CD14-positive monocyte (primary cell): Measurements from ENCODE around the gene EPB41L5. TPM values are rescaled to one million over a fixed set of nuclear protein-coding genes. Genes with fewer than 3 reads are reported as not detected.

Experiments used
- DNase-seq, 3 donors: peaks; one replicate each; pipeline ENCODE4 v3.0.0-alpha.2; 2011 to 2022
- H2AFZ ChIP-seq: 2 replicates; pipeline ENCODE4 v1.6.0; 2012; ENCODE audit warnings: mild to moderate bottlenecking, low read depth, low read length, inconsistent platforms; ENCODE audit not compliant: insufficient read depth, poor library complexity, severe bottlenecking
- H3K27ac ChIP-seq, 2 donors: 1 replicate in 1 of 2; 2 replicates in 1 of 2; pipeline ENCODE4 v1.5.1; 2012 to 2013; ENCODE audit warnings: low read length in 2 of 2, control low read depth in 1 of 2, inconsistent platforms in 1 of 2, low read depth in 1 of 2, mild to moderate bottlenecking in 1 of 2
- H3K27me3 ChIP-seq, 2 donors: one replicate each; pipeline versions ENCODE4 v1.6.0 to v1.6.1; 2011 to 2013; ENCODE audit warnings: low read length in 2 of 2; ENCODE audit not compliant: control insufficient read depth in 2 of 2, insufficient read depth in 2 of 2
- H3K36me3 ChIP-seq, 2 donors: replicated peaks in 1 of 2; 1 replicate in 1 of 2; 2 replicates in 1 of 2; pipeline versions ENCODE4 v1.5.1 to v1.6.1; 2012 to 2013; ENCODE audit warnings: low read length in 2 of 2, control low read depth in 1 of 2, inconsistent platforms in 1 of 2, mild to moderate bottlenecking in 1 of 2; ENCODE audit not compliant: insufficient read depth in 2 of 2, control insufficient read depth in 1 of 2
- H3K4me1 ChIP-seq, 2 donors: 1 replicate in 1 of 2; 2 replicates in 1 of 2; pipeline versions ENCODE4 v1.5.1 to v1.6.1; 2012 to 2013; ENCODE audit warnings: low read length in 2 of 2, control low read depth in 1 of 2, inconsistent platforms in 1 of 2, mild to moderate bottlenecking in 1 of 2, moderate library complexity in 1 of 2; ENCODE audit not compliant: insufficient read depth in 2 of 2, control insufficient read depth in 1 of 2
- H3K4me2 ChIP-seq: replicated peaks from 2 replicates; pipeline ENCODE3; 2012; ENCODE audit warnings: low read length, moderate library complexity, mild to moderate bottlenecking; ENCODE audit not compliant: poor library complexity, severe bottlenecking; ENCODE audit errors: extremely low read depth
- H3K4me3 ChIP-seq, 3 experiments: fragments of 200-600 bp in 1 of 3; sonication (generic) in 1 of 3; replicated peaks in 1 of 3; 1 replicate in 2 of 3; 2 replicates in 1 of 3; pipeline ENCODE4 v1.5.1; 2011 to 2013; ENCODE audit warnings: low read length in 3 of 3, mild to moderate bottlenecking in 3 of 3, control low read depth in 2 of 3, low read depth in 2 of 3, inconsistent platforms in 1 of 3, moderate library complexity in 1 of 3
- H3K79me2 ChIP-seq: 2 replicates; pipeline ENCODE4 v1.6.0; 2012; ENCODE audit warnings: mild to moderate bottlenecking, control low read depth, inconsistent platforms, low read length, moderate library complexity; ENCODE audit not compliant: insufficient read depth
- H3K9ac ChIP-seq: 2 replicates; pipeline ENCODE4 v1.6.0; 2017; ENCODE audit warnings: low read length, mild to moderate bottlenecking; ENCODE audit not compliant: insufficient read depth, poor library complexity, severe bottlenecking
- H3K9me3 ChIP-seq, 2 donors: replicated peaks in 1 of 2; 1 replicate in 1 of 2; 2 replicates in 1 of 2; pipeline versions ENCODE4 v1.5.1 to v1.6.1; 2012 to 2013; ENCODE audit warnings: low read length in 2 of 2, control low read depth in 1 of 2; ENCODE audit not compliant: control insufficient read depth in 1 of 2, insufficient read depth in 1 of 2
- H4K20me1 ChIP-seq: 2 replicates; pipeline ENCODE4 v1.6.0; 2012; ENCODE audit warnings: mild to moderate bottlenecking, low read length, control low read depth, moderate library complexity; ENCODE audit not compliant: insufficient read depth
- H3K27ac Mint-ChIP-seq, 7 donors: one replicate each; pipeline ENCODE4 v1.8.0; 2020; ENCODE audit warnings: mild to moderate bottlenecking in 7 of 7, mixed read lengths in 7 of 7, moderate library complexity in 6 of 7, inconsistent platforms in 2 of 7
- H3K27me3 Mint-ChIP-seq, 3 donors: one replicate each; pipeline ENCODE4 v1.8.0; 2021 to 2022; ENCODE audit warnings: low read depth in 3 of 3, mild to moderate bottlenecking in 3 of 3, mixed read lengths in 3 of 3, moderate library complexity in 3 of 3, inconsistent platforms in 1 of 3
- H3K36me3 Mint-ChIP-seq, 2 donors: one replicate each; pipeline ENCODE4 v1.8.0; 2020; ENCODE audit warnings: mixed read lengths in 2 of 2, inconsistent platforms in 1 of 2, mild to moderate bottlenecking in 1 of 2
- H3K4me1 Mint-ChIP-seq: one replicate; pipeline ENCODE4 v1.8.0; 2020; ENCODE audit warnings: mild to moderate bottlenecking, mixed read lengths
- H3K4me3 Mint-ChIP-seq, 2 donors: one replicate each; pipeline ENCODE4 v1.8.0; 2020; ENCODE audit warnings: mild to moderate bottlenecking in 2 of 2, mixed read lengths in 2 of 2, moderate library complexity in 1 of 2
- H3K9me3 Mint-ChIP-seq, 7 donors: one replicate each; pipeline ENCODE4 v1.8.0; 2020 to 2022; ENCODE audit warnings: mixed read lengths in 7 of 7, mild to moderate bottlenecking in 6 of 7, moderate library complexity in 6 of 7, inconsistent platforms in 2 of 7
- WGBS: methylation state at CpG from one replicate; pipeline ENCODE4 v1.1.5; 2013; ENCODE audit warnings: missing lambda C conversion rate; ENCODE audit not compliant: insufficient coverage; 5-methylcytosine and 5-hydroxymethylcytosine counted together
- intact Hi-C, 2 donors: fragments of 100-400 bp; cut with micrococcal nuclease; formaldehyde crosslinking; loops; one replicate each; pipeline versions ENCODE4 v1.15.0 to v1.15.1; 2023
- polyA plus RNA-seq, 3 donors: library from polyadenylated mRNA; depleted of rRNA in 1 of 3; unstranded in 2 of 3; stranded (reverse) in 1 of 3; fragments of 300-500 nt in 2 of 3; fragments of >200 nt in 1 of 3; fragmentation: Illumina TruSeq in 2 of 3; gene quantifications; 1 replicate in 2 of 3; 2 replicates in 1 of 3; pipeline ENCODE4 v1.2.3, GENCODE V29; 2012 to 2021
- TF ChIP-seq, protein P1 (sequence below): fragments of 200-600 bp; IDR thresholded peaks from one replicate; pipeline ENCODE4 v1.8.0; 2022; ENCODE audit warnings: antibody characterized with exemption, mild to moderate bottlenecking

Gene EPB41L5
- polyA plus RNA-seq, 3 donors = 1.4 to 2.4 (median 2.0) TPM

DNA sequence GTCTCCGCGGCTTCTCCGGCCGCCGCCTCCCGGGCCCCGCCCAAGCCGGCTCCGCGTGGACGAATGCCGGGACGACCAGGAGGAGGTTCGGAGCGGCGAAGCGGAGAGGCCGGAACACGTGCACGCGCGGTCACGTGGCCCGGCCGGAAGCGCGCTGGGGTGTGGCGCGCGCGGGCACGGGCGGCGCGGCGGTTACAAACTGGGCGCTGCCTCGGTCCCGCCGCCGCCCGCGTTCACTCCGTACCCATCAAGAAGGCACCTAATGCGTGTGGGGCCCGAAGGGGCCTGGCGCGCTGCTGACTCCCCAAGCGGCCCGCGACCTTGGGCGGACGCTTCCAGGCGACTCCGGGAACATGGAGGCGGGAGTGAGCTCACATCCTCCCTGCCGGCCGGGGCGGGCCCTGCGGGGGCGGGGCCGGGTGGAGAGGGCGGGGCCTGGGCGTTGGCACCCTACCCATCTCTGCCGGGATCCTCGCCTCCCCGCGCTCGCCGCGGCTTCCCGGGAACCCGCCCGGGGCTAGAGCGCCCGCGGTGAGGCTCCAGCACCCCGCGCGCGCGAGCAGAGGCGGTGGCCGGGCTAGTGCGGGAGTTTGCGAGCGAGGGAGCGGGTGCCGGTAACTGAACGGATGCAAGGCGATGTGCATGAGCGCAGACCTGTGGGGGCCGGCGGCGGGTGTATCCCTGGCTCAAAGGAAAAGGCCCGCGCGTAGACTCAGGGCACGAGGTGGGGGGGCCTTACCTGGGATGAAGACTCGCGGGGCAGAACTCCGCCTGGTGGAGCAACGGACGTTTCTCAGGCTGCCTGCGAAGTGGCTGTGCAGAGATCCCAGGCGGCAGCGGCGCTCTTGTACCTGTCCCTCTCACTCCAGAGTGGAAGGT lies 210.4 kb downstream of the EPB41L5 start, which contains the start of gene TMEM185B:
Gene TMEM185B (minus strand): TSS at position 367 of the 879 bp plus-strand sequence. CDS start 424 bp downstream, outside the sequence.
- Mint-ChIP-seq H3K4me1 (peaks cover 36% of the 10 kb centered on the region), H3K9me3 (peaks cover 6 to 16% (median 12%) of the 10 kb centered on the region in 7 donors), H3K36me3 (peaks cover 33 to 38% of the 10 kb centered on the region in 2 donors), H3K27me3 (peaks cover 11 to 24% (median 22%) of the 10 kb centered on the region in 3 donors), H3K4me3 (peak within 1 kb of the TSS; percentile 83 to 89), H3K27ac (peak within 1 kb of the TSS; percentile 78 to 96 (median 93))
- peaks cover 8% of the 10 kb centered on the region for H4K20me1 ChIP-seq
- H3K27ac ChIP-seq = peak within 1 kb of the TSS; percentile 68 to 95
- H3K36me3 ChIP-seq = peaks cover 5% of the 10 kb centered on the region in 2 donors
- H3K4me2 ChIP-seq = peak within 1 kb of the TSS; percentile 97
- peaks cover 3 to 11% of the 10 kb centered on the region in 2 donors for H3K9me3 ChIP-seq
- H3K79me2 ChIP-seq = peaks cover 15% of the 10 kb centered on the region
- intact Hi-C loops = loop anchor here in 1 of 2 donors (10.0 kb wide), 1 partner anchor 92 kb away; no protein-coding TSS in a partner anchor
- H3K4me3 ChIP-seq = peak within 1 kb of the TSS; percentile 53 to 80 (median 57)
- TF ChIP-seq, protein P1, sequence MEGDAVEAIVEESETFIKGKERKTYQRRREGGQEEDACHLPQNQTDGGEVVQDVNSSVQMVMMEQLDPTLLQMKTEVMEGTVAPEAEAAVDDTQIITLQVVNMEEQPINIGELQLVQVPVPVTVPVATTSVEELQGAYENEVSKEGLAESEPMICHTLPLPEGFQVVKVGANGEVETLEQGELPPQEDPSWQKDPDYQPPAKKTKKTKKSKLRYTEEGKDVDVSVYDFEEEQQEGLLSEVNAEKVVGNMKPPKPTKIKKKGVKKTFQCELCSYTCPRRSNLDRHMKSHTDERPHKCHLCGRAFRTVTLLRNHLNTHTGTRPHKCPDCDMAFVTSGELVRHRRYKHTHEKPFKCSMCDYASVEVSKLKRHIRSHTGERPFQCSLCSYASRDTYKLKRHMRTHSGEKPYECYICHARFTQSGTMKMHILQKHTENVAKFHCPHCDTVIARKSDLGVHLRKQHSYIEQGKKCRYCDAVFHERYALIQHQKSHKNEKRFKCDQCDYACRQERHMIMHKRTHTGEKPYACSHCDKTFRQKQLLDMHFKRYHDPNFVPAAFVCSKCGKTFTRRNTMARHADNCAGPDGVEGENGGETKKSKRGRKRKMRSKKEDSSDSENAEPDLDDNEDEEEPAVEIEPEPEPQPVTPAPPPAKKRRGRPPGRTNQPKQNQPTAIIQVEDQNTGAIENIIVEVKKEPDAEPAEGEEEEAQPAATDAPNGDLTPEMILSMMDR = peak; percentile 2
- peak within 1 kb of the TSS; percentile 99 for H2AFZ ChIP-seq
- peak within 1 kb of the TSS; percentile 88 for H3K9ac ChIP-seq
- H3K4me1 ChIP-seq = peaks cover 13 to 30% of the 10 kb centered on the region in 2 donors
- peak; percentile 77 to 79 (median 78) for DNase-seq
- H3K27me3 ChIP-seq = peaks cover 0 to 5% of the 10 kb centered on the region in 2 donors
- WGBS = under 1% methylated on average over 108 of the region's 108 CpGs

DNA sequence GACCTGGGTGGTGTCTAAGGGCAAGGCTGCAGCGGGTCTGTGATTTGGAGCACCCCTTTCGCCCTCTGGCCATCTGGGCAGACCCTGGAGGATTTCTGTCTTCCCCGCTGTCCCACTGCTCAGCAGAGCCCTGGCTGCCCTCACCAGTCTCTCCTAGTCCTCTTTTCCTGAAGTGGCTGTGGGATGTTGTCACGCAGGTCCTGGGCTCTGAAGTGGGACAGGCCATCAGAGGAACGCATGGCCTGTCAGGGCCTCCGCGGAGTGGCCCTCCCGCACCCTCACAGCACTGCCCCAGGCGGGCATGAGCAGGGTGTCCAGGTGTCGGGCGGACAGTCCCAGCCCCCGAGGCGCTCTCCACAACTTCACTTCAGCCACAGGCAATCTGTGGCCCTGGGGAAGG lies 211.4 kb downstream of the EPB41L5 start:
- TF ChIP-seq, protein P1 = no peak
- peaks cover 15% of the 10 kb centered on the region for H3K79me2 ChIP-seq
- WGBS = 84% methylated on average over 10 of the region's 13 CpGs
- H3K4me3 ChIP-seq = peak overlapping the region in 1 of 3 experiments; percentile 80
- H3K27me3 ChIP-seq = peaks cover 0 to 5% of the 10 kb centered on the region in 2 donors
- H3K4me1 ChIP-seq = peaks cover 13 to 30% of the 10 kb centered on the region in 2 donors
- Mint-ChIP-seq H3K36me3 (peaks cover 24 to 30% of the 10 kb centered on the region in 2 donors), H3K4me3 (peak overlapping the region; percentile 83 to 89), H3K9me3 (peaks cover 6 to 10% (median 7%) of the 10 kb centered on the region in 7 donors), H3K27ac (no peak overlapping the region), H3K4me1 (peaks cover 38% of the 10 kb centered on the region), H3K27me3 (peaks cover 13 to 24% (median 22%) of the 10 kb centered on the region in 3 donors)
- peaks cover 5% of the 10 kb centered on the region in 2 donors for H3K36me3 ChIP-seq
- peaks cover 4% of the 10 kb centered on the region for H4K20me1 ChIP-seq
- no peak overlapping the region for H3K4me2 ChIP-seq
- no peak overlapping the region for H3K9ac ChIP-seq
- peaks cover 0 to 8% of the 10 kb centered on the region in 2 donors for H3K9me3 ChIP-seq
- DNase-seq = no peak
- no peak overlapping the region for H3K27ac ChIP-seq
- H2AFZ ChIP-seq = peak overlapping the region; percentile 99
- intact Hi-C loops = loop anchor here in 1 of 2 donors (10.0 kb wide), 1 partner anchor 91 kb away; no protein-coding TSS in a partner anchor
